K562 (cell line): Measurements from ENCODE around the gene RNU2-63P. TPM values are rescaled to one million over a fixed set of nuclear protein-coding genes. Genes with fewer than 3 reads are reported as not detected.
"Not testable (repeated sequence)": the region's sequence is repeated elsewhere in the genome, so short reads cannot be mapped to it uniquely, and the experiment has no call there.

Experiments
- ATAC-seq: fragments of 200-7000 bp; cut with Tn5 transposase; 3 replicates; pipeline ENCODE4 v1.9.1; 2020; ENCODE audit warnings: moderate library complexity
- BruUV-seq: library from RNA; stranded (reverse); fragments of 400-500 nt; replicated peaks from 2 replicates; lab custom pipeline; 2021; lab: Mats Ljungman, UMichigan
- CTCF ChIA-PET: fragments of 300-600 bp; formaldehyde crosslinking; extraction: SDS; loops from one replicate; lab custom pipeline; 2021; ENCODE audit warnings: low intra/inter-chr PET ratio; lab: Yijun Ruan, JAX
- POLR2A ChIA-PET: fragments of 300-600, 350-650 bp; sonication (Branson Sonifier 250); formaldehyde crosslinking; extraction: SDS; loops from one replicate; lab custom pipeline; 2021; ENCODE audit warnings: antibody characterized with exemption, inconsistent platforms; lab: Yijun Ruan, JAX
- DNase-seq, 4 experiments: peaks; one replicate each; pipeline versions ENCODE4 v3.0.0 to v3.0.0-alpha.2; 2011 to 2018; ENCODE audit warnings: low spot score in 3 of 4, mixed read lengths in 3 of 4; ENCODE audit errors: extremely low read depth in 1 of 4
- FAIRE-seq: peaks from 2 replicates; lab custom pipeline; 2011; peaks lifted over from hg19 to GRCh38; lab: Jason Lieb, UNC
- H2AFZ ChIP-seq: 2 replicates; pipeline ENCODE4 v1.6.0; 2011; ENCODE audit warnings: low read depth, low read length, control low read depth, inconsistent platforms
- H3K27ac ChIP-seq: fragments of 200-600 bp; 3 replicates; pipeline ENCODE4 v1.8.0; 2011; ENCODE audit warnings: low read depth, mild to moderate bottlenecking, control low read depth, inconsistent platforms, low read length, moderate library complexity, mixed read lengths; ENCODE audit errors: extremely low read depth
- H3K27me3 ChIP-seq, 2 experiments: fragments of 300-600 bp in 1 of 2; 2 replicates in 1 of 2; 3 replicates in 1 of 2; pipeline versions ENCODE4 v1.6.0 to v1.8.0; 2011; ENCODE audit warnings: inconsistent platforms in 2 of 2, low read length in 2 of 2, mild to moderate bottlenecking in 1 of 2, mixed read lengths in 1 of 2, moderate library complexity in 1 of 2; ENCODE audit not compliant: control insufficient read depth in 2 of 2, insufficient read depth in 2 of 2
- H3K36me3 ChIP-seq: fragments of 300-600 bp; 3 replicates; pipeline ENCODE4 v1.8.0; 2011; ENCODE audit warnings: mild to moderate bottlenecking, low read length, inconsistent platforms; ENCODE audit not compliant: control insufficient read depth, insufficient read depth
- H3K4me1 ChIP-seq, 2 experiments: fragments of 200-600 bp in 1 of 2; replicated peaks in 1 of 2; 2 replicates in 1 of 2; 3 replicates in 1 of 2; pipeline versions ENCODE4 v1.5.1 to v1.8.0; 2011; ENCODE audit warnings: inconsistent platforms in 2 of 2, low read length in 2 of 2, mild to moderate bottlenecking in 1 of 2, mixed read lengths in 1 of 2, moderate library complexity in 1 of 2; ENCODE audit not compliant: control insufficient read depth in 2 of 2, insufficient read depth in 2 of 2
- H3K4me2 ChIP-seq: 2 replicates; pipeline ENCODE4 v1.6.1; 2011; ENCODE audit warnings: low read length, control low read depth, inconsistent platforms, mixed read lengths; ENCODE audit not compliant: insufficient read depth
- H3K4me3 ChIP-seq: fragments of 200-600 bp; sonication (generic), shearing (Covaris generic); 2 replicates; pipeline ENCODE4 v1.5.1; 2016; ENCODE audit warnings: control low read depth, inconsistent platforms
- H3K79me2 ChIP-seq: fragments of 200-600 bp; 3 replicates; pipeline ENCODE4 v1.8.0; 2011; ENCODE audit warnings: low read length, inconsistent platforms; ENCODE audit not compliant: control insufficient read depth, insufficient read depth
- H3K9ac ChIP-seq, 2 experiments: 2 replicates each; pipeline versions ENCODE4 v1.6.0 to v1.6.1; 2011; ENCODE audit warnings: low read depth in 2 of 2, low read length in 2 of 2, control low read depth in 1 of 2, inconsistent platforms in 1 of 2, mild to moderate bottlenecking in 1 of 2, mixed read lengths in 1 of 2; ENCODE audit not compliant: insufficient read depth in 1 of 2
- H3K9me1 ChIP-seq: one replicate; pipeline ENCODE4 v1.6.0; 2011; ENCODE audit warnings: inconsistent platforms, mild to moderate bottlenecking, low read length, moderate library complexity; ENCODE audit not compliant: control insufficient read depth, insufficient read depth
- H3K9me3 ChIP-seq: replicated peaks from 2 replicates; pipeline ENCODE4 v1.5.1; 2011; ENCODE audit warnings: low read depth, low read length, inconsistent platforms; ENCODE audit not compliant: control insufficient read depth, insufficient read depth
- H4K20me1 ChIP-seq: replicated peaks from 2 replicates; pipeline ENCODE4 v1.6.1; 2011; ENCODE audit warnings: low read length, inconsistent platforms, mixed read lengths; ENCODE audit not compliant: control insufficient read depth, insufficient read depth
- ASH1L ChIP-seq: fragments of 450-650 bp; IDR thresholded peaks from 2 replicates; pipeline ENCODE4 v1.6.1; 2018; ENCODE audit warnings: borderline replicate concordance, mild to moderate bottlenecking, low read depth; ENCODE audit not compliant: partially characterized antibody
- ATF4 ChIP-seq: fragments of 450-650 bp; formaldehyde crosslinking; IDR thresholded peaks from 2 replicates; pipeline ENCODE4 v1.4.0; 2022; ENCODE audit warnings: mild to moderate bottlenecking, moderate library complexity
- EWSR1 ChIP-seq: fragments of 450-650 bp; IDR thresholded peaks from 2 replicates; pipeline ENCODE4 v1.6.1; 2018; ENCODE audit warnings: borderline replicate concordance, mild to moderate bottlenecking, low read depth, moderate library complexity; ENCODE audit not compliant: partially characterized antibody
- HNRNPH1 ChIP-seq: fragments of 200-400 bp; formaldehyde crosslinking; optimal IDR thresholded peaks from 2 replicates; pipeline ENCODE3; 2017; ENCODE audit warnings: low read depth, mild to moderate bottlenecking, low read length, moderate library complexity
- POLR2A ChIP-seq: fragments of 450-650 bp; conservative IDR thresholded peaks from 2 replicates; pipeline ENCODE4 v1.6.1; 2016
- RUNX1 ChIP-seq: sonication (generic); IDR thresholded peaks from 2 replicates; pipeline ENCODE4 v1.6.1; 2016; ENCODE audit warnings: antibody characterized with exemption, low read depth
- ZNF316 ChIP-seq: fragments of 450-650 bp; IDR thresholded peaks from 2 replicates; pipeline ENCODE4 v1.6.1; 2016
- ZNF584 ChIP-seq: fragments of 200-800 bp; sonication (Bioruptor generic); IDR thresholded peaks from 2 replicates; pipeline ENCODE4 v1.6.1; 2016; ENCODE audit warnings: low read depth, mild to moderate bottlenecking, missing genetic modification characterization, missing compliant biosample characterization
- WGBS: fragments of 100-300 bp; shearing (Covaris generic); methylation state at CpG from one replicate; pipeline ENCODE4 v1.1.6; 2016; ENCODE audit warnings: low coverage, mixed read lengths; ENCODE audit not compliant: insufficient coverage; ENCODE audit errors: missing lambda C conversion rate; 5-methylcytosine and 5-hydroxymethylcytosine counted together
- in situ Hi-C: fragments of 300-500 bp; cut with MboI; formaldehyde crosslinking; loops from 4 replicates; pipeline ENCODE4 v1.15.0; 2018; ENCODE audit warnings: inconsistent platforms, mixed read lengths
- intact Hi-C: fragments of 100-400 bp; cut with micrococcal nuclease; formaldehyde crosslinking; loops from 2 replicates; pipeline ENCODE4 v1.14.2; 2022
- polyA plus RNA-seq, 8 experiments: library from polyadenylated mRNA; depleted of rRNA in 4 of 8; stranded (reverse) in 5 of 8; unstranded in 3 of 8; fragments of >200 nt; fragmentation: Nextera tagmentation in 2 of 8; fragmentation: Illumina TruSeq in 1 of 8; extraction: Ambion mirVana in 2 of 8; extraction: Trizol in 1 of 8; gene quantifications; 2 replicates each; pipeline versions ENCODE4 v1.2.1 to v1.2.3, GENCODE V29; 2011 to 2014; ENCODE audit warnings: inconsistent platforms in 1 of 8, missing spikeins in 1 of 8
- total RNA-seq, 7 experiments: library from RNA; depleted of rRNA in 6 of 7; stranded (reverse); fragments of >200 nt in 6 of 7; fragmentation: Illumina TruSeq in 2 of 7; extraction: Trizol in 2 of 7; gene quantifications; 2 replicates each; pipeline versions ENCODE4 v1.2.1 to v1.2.3, GENCODE V29; 2011 to 2021; ENCODE audit warnings: low replicate concordance in 1 of 7
- TF ChIP-seq, protein P1 (sequence below): conservative IDR thresholded peaks from 2 replicates; pipeline ENCODE4 v1.6.1; 2011; ENCODE audit warnings: low read depth, mild to moderate bottlenecking, low read length; ENCODE audit not compliant: control insufficient read depth
- TF ChIP-seq, protein P2 (sequence below): sonication (generic); formaldehyde crosslinking; IDR thresholded peaks from 2 replicates; pipeline ENCODE4 v1.5.0; 2020; ENCODE audit warnings: missing genetic modification reagents

Gene RNU2-63P
- total and polyA plus RNA-seq, 9 of the 15 experiments (the other 6 are each of a cell fraction or from before 2014, with no cell fraction given): 5.8 to 253 (median 169) TPM; not detected in 4

DNA sequence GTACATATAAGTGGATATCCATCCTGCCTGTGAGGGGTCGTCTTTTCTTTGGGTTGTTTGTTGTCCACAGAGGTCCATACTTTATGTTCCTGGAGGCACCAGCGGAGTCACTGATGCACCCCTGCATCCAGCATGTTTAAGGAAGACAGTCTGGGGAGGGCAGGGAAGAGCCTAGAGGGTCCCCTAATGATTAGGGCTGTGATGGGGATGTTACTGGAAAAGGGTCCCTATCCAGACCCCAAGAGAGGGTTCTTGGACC lies 1.4 kb upstream of the RNU2-63P start:
- H3K27ac ChIP-seq: peak overlapping the region; percentile 100
- H3K9me1 ChIP-seq, ATAC-seq, FAIRE-seq, CTCF ChIA-PET, H3K27me3 ChIP-seq, H3K36me3 ChIP-seq, H4K20me1 ChIP-seq, H3K9me3 ChIP-seq, H3K79me2 ChIP-seq, BruUV-seq, DNase-seq: not testable (repeated sequence)
- H3K4me3 ChIP-seq: peak overlapping the region; percentile 55
- peak overlapping the region; percentile 89 to 98; a peak in 3 of 4 replicates for H3K9ac ChIP-seq
- intact Hi-C loops (loop anchor here (5.0 kb wide), 1 partner anchor 145 kb away; no protein-coding TSS in a partner anchor), in situ Hi-C loops (loop anchor here (10.0 to 25.0 kb wide), 3 partner anchors 137 to 780 kb away; no protein-coding TSS in a partner anchor)
- peak; percentile 46; the same call in 1 of the 2 replicates for TF ChIP-seq POLR2A
- POLR2A ChIA-PET: interaction anchor here (2.1 to 2.8 kb wide), 3 partner anchors 12 to 37 kb away, joined by 4 to 24 read pairs (median 10); no protein-coding TSS in a partner anchor
- H2AFZ ChIP-seq: peak overlapping the region; percentile 99
- 16% methylated on average over 2 of the region's 2 CpGs for WGBS
- peak overlapping the region; percentile 84 for H3K4me2 ChIP-seq
- H3K4me1 ChIP-seq: peaks cover 17% of the 10 kb centered on the region in 2 experiments; a peak in 4 of 5 replicates

DNA sequence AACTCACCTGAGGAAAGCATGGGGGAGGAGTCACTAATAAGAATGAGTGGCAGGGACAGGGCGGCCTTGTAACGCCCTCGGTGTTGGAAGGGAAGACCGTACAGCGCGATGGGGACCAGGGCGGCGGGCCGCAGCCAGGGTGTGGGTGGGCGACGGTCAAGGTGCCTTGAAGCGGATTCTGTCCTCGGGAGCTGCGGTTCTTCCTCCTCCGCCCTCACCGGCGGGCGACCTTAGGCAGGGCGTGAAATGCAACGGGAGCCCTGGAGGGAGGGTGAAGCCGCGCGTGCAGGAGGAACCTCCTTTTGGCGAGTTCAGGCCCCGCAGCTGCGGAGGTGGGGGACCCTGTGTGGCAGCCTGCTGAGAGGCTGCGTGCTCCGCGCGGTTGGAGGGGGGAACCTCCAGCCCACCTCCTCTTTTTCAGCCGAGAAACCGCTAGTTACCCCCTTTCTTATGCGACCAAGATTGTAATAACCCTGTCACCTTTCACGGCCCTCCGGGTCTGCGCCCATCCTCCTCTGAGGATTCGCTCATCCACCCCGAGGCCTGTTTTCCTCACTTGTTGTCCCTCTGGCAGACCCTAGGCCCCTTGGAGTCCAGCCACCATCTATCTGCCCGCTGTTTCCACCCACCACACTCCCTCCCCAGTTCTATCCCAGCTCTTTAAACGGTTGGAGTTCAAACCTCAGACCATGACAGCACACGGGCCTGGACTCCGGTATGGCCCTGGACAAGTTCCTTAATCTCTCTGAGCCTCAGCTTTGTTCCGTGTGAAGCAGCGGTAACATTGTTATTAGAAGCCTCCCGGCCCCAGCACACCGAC lies 823 bp upstream of the RNU2-63P start:
- H3K27me3 ChIP-seq: no peaks in the 10 kb centered on the region
- peak overlapping the region; percentile 99 for H2AFZ ChIP-seq
- DNase-seq: peak; percentile 14 to 79 (median 52)
- H3K27ac ChIP-seq: peak overlapping the region; percentile 100
- peak overlapping the region; percentile 84 for H3K4me2 ChIP-seq
- H3K36me3 ChIP-seq: no peaks in the 10 kb centered on the region
- peaks cover 12 to 15% of the 10 kb centered on the region in 2 experiments; a peak in 4 of 5 replicates for H3K4me1 ChIP-seq
- TSS peak; percentile 69 for BruUV-seq
- intact Hi-C loops: loop anchor here (1.0 to 5.0 kb wide), 2 partner anchors 38 to 145 kb away; partner anchors contain the start of gene KRCC1
- WGBS: 6% methylated on average over 32 of the region's 46 CpGs
- no peaks in the 10 kb centered on the region for H3K79me2 ChIP-seq
- peak; percentile 77 for ATAC-seq
- peak overlapping the region; percentile 89 to 98 for H3K9ac ChIP-seq
- ChIA-PET CTCF (interaction anchor here (0.7 kb wide), 1 partner anchor 48 kb away, joined by 3 read pairs; no protein-coding TSS in a partner anchor), POLR2A (interaction anchor here (0.6 to 2.8 kb wide), 9 partner anchors 8 to 146 kb away, joined by 3 to 24 read pairs (median 6); no protein-coding TSS in a partner anchor)
- no peaks in the 10 kb centered on the region; the same call in 1 of the 2 replicates for H4K20me1 ChIP-seq
- in situ Hi-C loops: loop anchor here (10.0 to 25.0 kb wide), 3 partner anchors 138 to 780 kb away; no protein-coding TSS in a partner anchor
- peaks cover 2% of the 10 kb centered on the region; the same call in 1 of the 2 replicates for H3K9me3 ChIP-seq
- peak overlapping the region; percentile 55 for H3K4me3 ChIP-seq
- peak; percentile 23 for FAIRE-seq
- no peaks in the 10 kb centered on the region for H3K9me1 ChIP-seq
- TF ChIP-seq RUNX1 (no peak), ASH1L (no peak), HNRNPH1 (no peak), EWSR1 (no peak), ATF4 (CRISPR knock-in tag) (no peak), ZNF584 (no peak), ZNF316 (no peak)
- TF ChIP-seq, protein P1, sequence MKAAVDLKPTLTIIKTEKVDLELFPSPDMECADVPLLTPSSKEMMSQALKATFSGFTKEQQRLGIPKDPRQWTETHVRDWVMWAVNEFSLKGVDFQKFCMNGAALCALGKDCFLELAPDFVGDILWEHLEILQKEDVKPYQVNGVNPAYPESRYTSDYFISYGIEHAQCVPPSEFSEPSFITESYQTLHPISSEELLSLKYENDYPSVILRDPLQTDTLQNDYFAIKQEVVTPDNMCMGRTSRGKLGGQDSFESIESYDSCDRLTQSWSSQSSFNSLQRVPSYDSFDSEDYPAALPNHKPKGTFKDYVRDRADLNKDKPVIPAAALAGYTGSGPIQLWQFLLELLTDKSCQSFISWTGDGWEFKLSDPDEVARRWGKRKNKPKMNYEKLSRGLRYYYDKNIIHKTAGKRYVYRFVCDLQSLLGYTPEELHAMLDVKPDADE: no peak
- TF ChIP-seq, protein P2, sequence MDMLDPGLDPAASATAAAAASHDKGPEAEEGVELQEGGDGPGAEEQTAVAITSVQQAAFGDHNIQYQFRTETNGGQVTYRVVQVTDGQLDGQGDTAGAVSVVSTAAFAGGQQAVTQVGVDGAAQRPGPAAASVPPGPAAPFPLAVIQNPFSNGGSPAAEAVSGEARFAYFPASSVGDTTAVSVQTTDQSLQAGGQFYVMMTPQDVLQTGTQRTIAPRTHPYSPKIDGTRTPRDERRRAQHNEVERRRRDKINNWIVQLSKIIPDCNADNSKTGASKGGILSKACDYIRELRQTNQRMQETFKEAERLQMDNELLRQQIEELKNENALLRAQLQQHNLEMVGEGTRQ (CRISPR knock-in tag): 0 out of 2 replicates have a peak, but pooled peaks have one; percentile 3
